Mucosa of descending colon (tissue), 3 donors: ENCODE data around the gene PTPRN. TPM values are rescaled to one million over a fixed set of nuclear protein-coding genes. Genes with fewer than 3 reads are reported as not detected.

Experiments
- ATAC-seq: fragments of 200-7000 bp; cut with Tn5 transposase; one replicate; pipeline ENCODE4 v1.9.1; 2020; ENCODE audit warnings: mild to moderate bottlenecking, moderate library complexity
- DNase-seq, 3 donors: peaks; one replicate each; pipeline ENCODE4 v3.0.0-alpha.2; 2020
- H3K36me3 ChIP-seq: fragments of 200-600 bp; one replicate; pipeline ENCODE4 v1.8.0; 2021; ENCODE audit warnings: low read depth, mild to moderate bottlenecking
- H3K4me1 ChIP-seq: fragments of 200-600 bp; one replicate; pipeline ENCODE4 v1.8.0; 2021; ENCODE audit warnings: low read depth, mild to moderate bottlenecking
- H3K4me3 ChIP-seq: fragments of 200-600 bp; one replicate; pipeline ENCODE4 v1.8.0; 2021; ENCODE audit warnings: mild to moderate bottlenecking
- H3K9me3 ChIP-seq: fragments of 200-600 bp; one replicate; pipeline ENCODE4 v1.8.0; 2021; ENCODE audit warnings: mild to moderate bottlenecking
- CTCF ChIP-seq: fragments of 200-600 bp; IDR thresholded peaks from one replicate; pipeline ENCODE4 v1.8.0; 2022; ENCODE audit warnings: antibody characterized with exemption, mild to moderate bottlenecking
- intact Hi-C, 2 donors: fragments of 100-400 bp; cut with DNase I in 1 of 2; cut with micrococcal nuclease in 1 of 2; formaldehyde crosslinking; loops; one replicate each; pipeline versions ENCODE4 v1.11.0 to v1.11.1; 2022; cut with DNase I, micrococcal nuclease
- total RNA-seq, 3 donors: library from RNA; stranded (reverse); fragmentation: NEBNext Ultra II Directional in 2 of 3; extraction: Animal tissue kit (Norgen Biotek cat#: 25700) in 2 of 3; gene quantifications; one replicate each; pipeline versions ENCODE4 v1.2.1 to v1.2.4, GENCODE V29; 2021 to 2023
- donor health status: DM: no; HTN: no; CAD: no; lungs with moderate emphysema.
- donor health status: DM: no; HTN: no; CAD: no.
- donor health status: DM: no; HTN: yes; CAD: no.

The PTPRN gene
- total RNA-seq, 3 donors from 2014 or later, result 0.72 to 13.0 (median 1.0) TPM

GRCh38 chr2:219285894-219286425 is 23.2 kb downstream of the PTPRN start:
- ATAC-seq, result no peak
- TF ChIP-seq CTCF, result no peak
- Histone ChIP-seq H3K4me3 (no peak overlapping the region), H3K36me3 (no peaks in the 10 kb centered on the region), H3K9me3 (no peaks in the 10 kb centered on the region), H3K4me1 (no peaks in the 10 kb centered on the region)
- DNase-seq, result no peak
- intact Hi-C loops, result no loop called here

DNA sequence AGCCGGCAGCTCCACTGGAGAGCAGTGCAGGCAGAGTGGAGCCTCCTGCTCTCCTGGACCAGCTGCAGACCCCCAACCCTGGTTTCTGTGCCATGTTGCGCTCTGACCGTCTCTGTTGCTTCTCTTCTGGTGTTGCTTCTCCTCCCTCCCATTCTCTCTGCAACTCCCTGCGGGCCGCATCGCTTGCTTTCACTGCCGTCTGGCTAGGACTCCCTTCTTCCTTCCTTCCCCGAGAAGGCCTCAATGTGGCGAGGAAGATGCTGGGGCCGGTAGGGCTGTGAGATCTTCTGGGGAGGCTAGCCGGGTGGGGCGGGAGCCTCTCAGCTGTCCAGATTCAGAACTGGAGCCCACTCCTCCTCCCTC is 23.8 kb downstream of the PTPRN start:
- no peaks in the 10 kb centered on the region for H3K36me3 ChIP-seq
- no peak for DNase-seq

GRCh38 chr2:219284501-219285372 is 24.5 kb downstream of the PTPRN start:
- no peak for TF ChIP-seq CTCF
- DNase-seq (no peak), ATAC-seq (no peak)
- H3K4me3 ChIP-seq, result no peak overlapping the region
- intact Hi-C loops, result no loop called here
- H3K4me1 ChIP-seq, result peaks cover 5% of the 10 kb centered on the region
- no peaks in the 10 kb centered on the region for H3K9me3 ChIP-seq
- H3K36me3 ChIP-seq, result no peaks in the 10 kb centered on the region

More for the DNA sequence above, 23.8 kb downstream of the PTPRN start:
- TF ChIP-seq CTCF, result no peak
- Histone ChIP-seq H3K4me3 (no peak overlapping the region), H3K4me1 (no peaks in the 10 kb centered on the region), H3K9me3 (no peaks in the 10 kb centered on the region)
- intact Hi-C loops, result no loop called here
- no peak for ATAC-seq

DNA sequence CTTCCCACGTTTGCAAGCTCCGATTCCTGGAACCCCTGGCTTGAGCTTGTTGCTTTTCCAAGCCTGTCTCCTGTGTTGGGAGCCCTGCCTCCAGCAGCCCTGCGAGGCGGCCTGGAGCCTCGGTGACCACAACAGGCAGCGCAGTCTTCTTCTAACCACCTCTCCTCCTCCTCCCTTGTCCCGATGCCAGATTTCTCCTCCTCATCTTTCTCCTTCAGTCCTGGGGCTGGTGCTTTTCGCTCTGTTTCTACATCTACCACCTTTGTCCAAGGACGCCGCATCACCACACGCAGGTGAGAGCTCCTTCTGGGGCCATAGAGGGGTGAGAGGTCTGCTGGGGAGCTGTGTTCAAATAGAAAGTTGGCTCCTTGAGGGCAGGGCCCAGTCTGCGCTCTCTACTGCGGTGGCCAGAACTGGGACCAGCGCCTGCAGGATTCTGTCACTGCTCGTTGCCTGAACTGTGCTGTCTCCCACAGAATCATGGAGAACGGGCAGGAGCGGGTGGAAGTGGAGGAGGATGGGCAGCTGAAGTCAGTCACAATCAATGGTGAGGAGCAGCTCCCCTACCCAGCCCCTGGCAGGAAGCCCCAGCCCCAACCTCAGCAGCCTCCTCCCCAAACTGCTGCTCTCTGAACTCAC is 26.1 kb downstream of the PTPRN start:
- Histone ChIP-seq H3K36me3 (peaks cover 3% of the 10 kb centered on the region), H3K4me1 (peaks cover 14% of the 10 kb centered on the region), H3K4me3 (no peak overlapping the region), H3K9me3 (no peaks in the 10 kb centered on the region)
- intact Hi-C loops, result no loop called here
- no peak for TF ChIP-seq CTCF
- ATAC-seq, result no peak
- DNase-seq, result no peak

- Histone ChIP-seq H3K4me3 (no peak overlapping the region), H3K4me1 (peaks cover 18% of the 10 kb centered on the region), H3K36me3 (peaks cover 3% of the 10 kb centered on the region), H3K9me3 (no peaks in the 10 kb centered on the region)
- intact Hi-C loops, result no loop called here
- TF ChIP-seq CTCF, result no peak
- no peak for ATAC-seq
- DNase-seq, result no peak
Observed at GRCh38 chr2:219282375-219282774, 26.8 kb downstream of the PTPRN start.
